Measurements from ENCODE around the gene OR9A2. TPM values are rescaled to one million over a fixed set of nuclear protein-coding genes. Genes with fewer than 3 reads are reported as not detected.

Gene OR9A2
- total RNA-seq, 1 experiment from 2014 or later, result not detected

GRCh38 chr7:143023047-143023446 is 3.9 kb downstream of the OR9A2 start:
- no peak overlapping the region for H3K4me2 ChIP-seq (ENCODE audit: low read length)
- intact Hi-C loops (cut with micrococcal nuclease), result no loop called here
- ChIA-PET RAD21 (ENCODE audit: low non-redundant PET in 1 of 2, low total read pairs in 2 of 2, uncharacterized antibody in 2 of 2, unreplicated experiment in 2 of 2) (no interaction called here), POLR2A (no interaction called here), CTCF (no interaction called here)
- no peak for ATAC-seq
- H3K36me3 ChIP-seq (ENCODE audit: control insufficient read depth in 1 of 2, insufficient read depth in 2 of 2, low read length in 2 of 2), result no peaks in the 10 kb centered on the region
- BruUV-seq (replicated peaks), result no TSS peak
- no peaks in the 10 kb centered on the region; the same call in none of the 2 replicates for H3K27me3 ChIP-seq (ENCODE audit: insufficient read depth, low read length)
- no peak overlapping the region for H3K4me3 ChIP-seq (replicated peaks in 1 of 2; ENCODE audit: low read depth in 1 of 2, low read length in 2 of 2)
- no peaks in the 10 kb centered on the region for H3K9me3 ChIP-seq (ENCODE audit: control insufficient read depth in 1 of 2, insufficient read depth in 1 of 2, low read depth in 1 of 2, low read length in 2 of 2)
- DNase-seq (ENCODE audit: low read depth, low spot score), result no peak
- no peaks in the 10 kb centered on the region for H3K4me1 ChIP-seq (ENCODE audit: control insufficient read depth in 1 of 2, insufficient read depth in 2 of 2, low read length in 2 of 2)
- H3K27ac ChIP-seq (ENCODE audit: low read depth, low read length), result no peak overlapping the region
- H4K20me1 ChIP-seq (ENCODE audit: insufficient read depth), result no peaks in the 10 kb centered on the region
- no peaks in the 10 kb centered on the region for H3K9me2 ChIP-seq (ENCODE audit: insufficient read depth)
- no peaks in the 10 kb centered on the region for H3K79me2 ChIP-seq (ENCODE audit: insufficient read depth, low read length)
- TF ChIP-seq CTCF (IDR thresholded peaks at IDR 0.05 in 2 of 3, conservative IDR thresholded peaks at IDR 0.05 in 1 of 3; ENCODE audit: borderline replicate concordance in 1 of 3, insufficient read depth in 1 of 3, low read depth in 2 of 3, low read length in 2 of 3) (no peak), MAX (IDR thresholded peaks at IDR 0.05) (no peak), ELF1 (IDR thresholded peaks at IDR 0.05; ENCODE audit: borderline replicate concordance, low read depth) (no peak), JUND (IDR thresholded peaks at IDR 0.05) (no peak), REST (IDR thresholded peaks at IDR 0.05; ENCODE audit: low read depth) (no peak), ATF3 (IDR thresholded peaks at IDR 0.05) (no peak), SP1 (IDR thresholded peaks at IDR 0.05; ENCODE audit: low read depth) (no peak), ZBTB33 (IDR thresholded peaks at IDR 0.05; ENCODE audit: extremely low read depth, insufficient replicate concordance, low read length) (no peak), TCF7L2 (IDR thresholded peaks at IDR 0.05; ENCODE audit: borderline replicate concordance, extremely low read depth, insufficient read depth, insufficient read length) (no peak), POLR2A (IDR thresholded peaks at IDR 0.05; ENCODE audit: borderline replicate concordance, extremely low read depth, insufficient read depth, insufficient read length) (no peak), SIN3A (IDR thresholded peaks at IDR 0.05; ENCODE audit: low read depth) (no peak), EZH2 (IDR thresholded peaks at IDR 0.05) (no peak), YY1 (IDR thresholded peaks at IDR 0.05; ENCODE audit: extremely low read depth, insufficient replicate concordance, low read depth, low read length) (no peak), SRF (IDR thresholded peaks at IDR 0.05; ENCODE audit: low read depth) (no peak), ZNF274 (IDR thresholded peaks at IDR 0.05; ENCODE audit: low read depth, low read length) (no peak)
- no peak overlapping the region for H3K9ac ChIP-seq (ENCODE audit: low read length)
- no peak overlapping the region for H2AFZ ChIP-seq (ENCODE audit: low read depth, low read length, poor library complexity, severe bottlenecking)
